Activated T-helper 9 cell treated with anti-CD3 and anti-CD28 coated beads, Interleukin-2, amount 50 U/mL, for 16 hours (primary cell): ENCODE results near the gene KCNV2.
"Not testable (repeated sequence)": the region's sequence is repeated elsewhere in the genome, so short reads cannot be mapped to it uniquely, and the experiment has no call there.

Source experiments
- DNase-seq: peaks from one replicate; pipeline ENCODE4 v3.0.0-alpha.2; 2020; ENCODE audit warnings: low read depth

KCNV2 gene

DNA sequence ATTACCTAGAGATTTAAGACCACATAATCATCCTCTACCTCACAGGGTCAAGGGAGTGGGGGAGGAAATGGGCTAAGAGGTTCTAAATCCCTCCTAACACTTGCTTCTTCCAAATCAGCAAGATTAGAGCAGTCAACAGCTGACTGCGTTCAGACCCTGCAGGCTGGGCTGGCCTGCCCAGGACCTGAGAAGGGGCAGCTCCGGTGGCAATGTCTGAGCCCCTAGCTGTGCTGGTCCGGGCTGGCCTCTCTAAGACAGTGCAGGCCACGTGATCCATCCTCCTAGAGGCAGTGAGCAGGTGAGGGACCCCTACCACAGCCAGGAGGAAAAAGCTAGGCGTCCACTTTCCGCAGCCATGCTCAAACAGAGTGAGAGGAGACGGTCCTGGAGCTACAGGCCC is at the start of gene KCNV2:
TSS of gene KCNV2 (plus strand) at position 126 of the 400 bp plus-strand sequence. CDS start at position 356, 230 bp downstream.
- no peak for DNase-seq

DNA sequence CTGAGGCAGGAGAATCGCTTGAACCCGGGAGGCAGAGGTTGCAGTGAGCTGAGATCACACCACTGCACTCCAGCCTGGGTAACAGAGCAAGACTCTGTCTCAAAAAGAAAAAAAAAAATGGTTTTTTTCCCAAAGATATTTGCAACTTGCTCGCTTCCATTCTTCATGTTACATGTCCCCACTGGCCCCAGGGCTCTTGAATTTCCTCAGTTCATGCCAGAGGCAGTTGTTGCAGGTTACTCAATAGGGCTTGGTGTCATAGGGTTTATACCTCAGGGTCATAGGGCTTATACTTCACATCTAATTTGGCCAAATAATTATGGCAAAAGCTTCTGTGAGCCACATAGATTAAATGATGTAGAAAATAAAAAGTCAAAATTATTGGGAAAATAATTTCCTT is 44.1 kb upstream of the KCNV2 start:
- no peak for DNase-seq

DNA sequence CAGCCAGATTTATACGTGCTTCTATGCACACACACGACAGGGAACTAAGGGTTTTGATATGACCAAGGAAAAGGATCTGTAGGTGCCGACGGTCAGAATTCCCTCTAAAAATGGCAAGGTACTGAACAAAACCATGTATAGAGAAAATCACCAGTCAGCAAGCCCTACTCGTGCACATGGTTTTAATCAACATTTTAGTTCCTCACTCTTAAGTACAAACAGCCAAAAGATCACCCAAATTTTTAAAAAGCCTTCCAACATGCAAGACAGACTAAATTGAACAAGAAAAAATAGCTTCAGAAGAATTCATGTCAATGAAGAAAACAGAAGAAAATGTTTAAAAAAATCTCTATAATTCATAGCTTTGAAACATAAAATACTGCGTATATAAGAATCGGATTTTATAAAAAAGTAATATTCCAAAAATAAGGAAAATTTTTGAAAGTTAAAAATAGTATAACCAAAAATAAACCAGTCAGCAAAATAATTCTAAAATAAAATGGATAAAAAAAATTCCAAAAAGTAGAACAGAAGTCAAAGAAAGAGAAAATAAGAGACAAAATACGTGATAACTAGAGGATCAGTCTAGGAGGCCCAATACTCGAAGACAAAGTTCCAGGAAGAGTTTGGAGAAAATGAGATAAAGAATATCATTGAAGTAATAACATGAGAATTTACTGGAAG is 43.0 kb upstream of the KCNV2 start:
- no peak for DNase-seq

DNA sequence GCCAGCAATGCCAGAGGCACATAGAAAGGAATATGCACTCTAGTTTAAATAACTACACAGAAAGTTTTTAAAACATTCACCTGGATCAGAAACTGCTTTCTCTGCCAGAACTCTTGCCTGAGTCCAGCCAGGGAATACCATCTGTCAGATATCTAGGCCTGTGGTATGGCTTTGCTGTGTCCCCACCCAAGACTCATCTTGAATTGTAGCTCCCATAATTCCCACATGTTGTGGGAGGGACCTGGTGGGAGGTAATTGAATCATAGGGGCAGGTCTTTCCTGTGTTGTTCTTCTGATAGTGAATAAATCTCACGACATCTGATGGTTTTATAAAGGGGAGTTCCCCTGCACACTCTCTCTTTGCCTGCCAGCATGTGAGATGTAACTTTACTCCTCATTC is 41.5 kb upstream of the KCNV2 start:
- DNase-seq, result no peak

DNA sequence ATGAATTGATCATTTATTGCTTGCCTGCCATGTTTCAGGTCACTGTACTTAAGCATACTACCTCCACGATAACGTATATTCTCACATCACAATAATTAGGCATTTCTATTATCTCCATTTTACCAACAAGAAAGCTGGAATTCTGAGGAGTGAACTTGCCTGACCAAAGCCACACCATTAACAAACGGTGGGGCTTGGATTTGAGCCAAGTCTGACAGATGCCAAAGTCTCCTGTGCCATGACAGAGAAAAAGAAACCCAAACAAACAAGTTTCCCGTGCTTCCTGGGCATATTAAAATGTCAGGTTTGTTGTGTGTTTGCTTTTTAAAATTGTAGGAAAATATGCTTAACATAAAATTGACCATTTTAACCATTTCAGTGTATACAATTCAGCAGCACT is 40.8 kb upstream of the KCNV2 start:
- DNase-seq, result no peak

DNA sequence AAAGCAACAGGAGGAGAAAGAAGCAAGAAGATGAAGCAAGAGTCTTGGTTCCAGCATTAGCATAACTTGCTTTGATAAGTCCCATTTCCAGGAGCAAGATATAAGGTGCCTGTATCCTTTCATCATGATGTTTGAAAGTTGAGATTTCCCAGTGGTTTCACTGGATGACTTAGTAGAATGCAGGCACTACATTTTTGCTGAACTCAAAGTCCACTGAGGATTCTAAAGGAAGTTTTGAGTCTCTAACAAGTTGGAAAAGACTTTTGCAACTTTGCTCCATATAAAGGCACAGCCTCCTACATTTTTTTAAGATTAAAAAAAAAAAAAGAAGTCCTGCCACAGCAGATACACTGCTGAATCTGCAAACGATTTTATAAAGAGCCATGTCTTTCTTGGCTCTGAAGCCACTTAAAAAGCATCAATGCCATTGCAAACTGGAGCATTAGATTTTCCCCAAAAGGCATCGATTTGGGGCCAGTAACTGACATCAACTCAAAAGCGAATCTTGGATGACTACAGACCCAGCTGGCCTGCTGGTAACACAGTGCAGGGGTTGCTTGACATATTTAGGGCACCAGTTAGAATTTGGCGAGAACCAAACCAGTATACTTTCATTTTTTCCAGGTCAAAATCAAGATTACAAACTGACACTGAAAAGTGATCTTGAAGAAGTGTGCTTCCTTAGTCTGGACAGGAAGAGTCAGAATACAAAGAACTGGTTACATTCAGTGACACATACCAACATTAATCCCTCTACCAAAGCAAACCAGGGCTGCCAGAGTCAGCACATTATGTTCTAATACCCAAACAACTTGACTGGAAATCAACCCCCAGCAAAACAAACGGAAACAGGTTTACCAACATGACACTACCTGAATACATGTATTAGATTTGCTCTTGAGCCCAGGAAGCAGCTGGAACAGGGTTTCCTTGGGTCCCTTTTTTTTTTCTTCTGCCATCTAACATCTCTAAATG is 39.1 kb upstream of the KCNV2 start:
- no peak for DNase-seq

DNA sequence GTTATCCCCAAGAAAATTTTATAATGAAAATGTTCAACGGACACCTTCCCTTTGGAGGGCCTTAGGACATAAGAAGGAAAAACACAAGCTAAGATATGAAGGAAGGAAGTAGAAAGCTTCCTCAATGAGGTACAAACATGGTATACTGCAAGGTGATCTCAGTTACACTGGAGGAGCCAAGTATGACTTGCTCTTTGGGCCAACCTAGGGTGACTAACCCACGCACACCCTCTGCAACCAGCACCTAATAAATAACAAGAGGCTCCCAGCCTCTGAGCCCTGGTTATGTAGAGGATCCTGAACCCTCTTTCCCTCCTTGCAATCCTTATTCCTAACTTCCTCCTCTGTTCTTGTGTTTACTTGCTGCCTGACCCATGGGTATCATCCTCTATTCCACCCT is 38.3 kb upstream of the KCNV2 start:
- no peak for DNase-seq

DNA sequence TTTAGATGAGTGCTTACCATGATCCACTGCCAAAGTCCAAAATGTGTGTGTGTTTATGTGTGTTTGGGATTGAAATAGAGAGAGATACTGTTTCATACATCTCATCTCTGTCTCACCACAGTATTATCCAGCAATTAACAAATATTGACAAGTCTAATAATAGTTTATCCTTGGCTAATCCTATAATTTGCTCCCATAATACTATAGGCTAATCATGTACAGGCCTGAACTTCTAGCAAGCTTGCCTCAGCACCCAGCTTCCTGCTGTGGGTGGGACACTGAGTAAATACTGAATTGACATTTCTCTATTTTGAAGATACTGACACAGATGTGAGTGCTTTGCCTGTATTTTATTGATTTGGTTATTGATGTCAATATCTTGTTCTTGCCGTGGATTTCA is 35.3 kb upstream of the KCNV2 start:
- DNase-seq, result no peak

DNA sequence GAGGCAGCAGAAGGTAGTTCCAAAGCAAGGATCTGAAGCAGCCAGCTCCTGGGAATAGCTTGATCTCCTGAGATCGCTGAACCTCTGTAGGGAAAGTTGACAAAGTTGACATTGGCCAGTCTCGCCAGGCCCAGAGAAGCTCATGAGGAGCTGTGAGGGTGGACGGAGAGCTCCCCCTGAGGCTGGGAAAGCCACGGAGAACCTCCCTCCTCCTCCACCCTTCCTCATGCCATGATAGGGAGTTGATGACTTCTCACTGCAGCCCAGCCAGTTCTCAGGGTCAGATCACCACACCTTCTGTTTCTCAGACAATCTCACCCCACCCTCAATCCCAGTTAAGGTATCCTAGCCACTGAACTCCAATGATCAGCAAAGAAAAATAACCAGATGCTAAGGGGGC is 30.4 kb upstream of the KCNV2 start:
- DNase-seq, result no peak

DNA sequence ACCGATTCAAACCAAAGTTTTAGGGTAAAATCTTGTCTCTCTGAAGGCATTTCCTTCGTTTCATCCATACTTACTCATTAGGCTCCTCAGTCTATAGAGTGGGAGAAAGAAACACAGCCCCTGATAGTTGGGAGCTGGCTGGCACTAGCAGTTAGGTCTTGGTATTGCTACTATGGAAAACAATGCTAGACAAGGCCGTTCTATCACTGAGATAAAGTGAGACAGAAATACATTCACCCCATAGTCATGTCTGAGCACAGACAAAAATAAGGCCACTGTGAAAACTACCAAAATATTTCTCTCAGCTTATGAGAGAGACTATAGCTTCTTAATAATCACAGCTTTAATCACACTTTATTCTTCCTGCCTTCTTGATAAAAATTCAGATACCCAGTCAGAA is 28.7 kb upstream of the KCNV2 start:
- DNase-seq, result no peak

DNA sequence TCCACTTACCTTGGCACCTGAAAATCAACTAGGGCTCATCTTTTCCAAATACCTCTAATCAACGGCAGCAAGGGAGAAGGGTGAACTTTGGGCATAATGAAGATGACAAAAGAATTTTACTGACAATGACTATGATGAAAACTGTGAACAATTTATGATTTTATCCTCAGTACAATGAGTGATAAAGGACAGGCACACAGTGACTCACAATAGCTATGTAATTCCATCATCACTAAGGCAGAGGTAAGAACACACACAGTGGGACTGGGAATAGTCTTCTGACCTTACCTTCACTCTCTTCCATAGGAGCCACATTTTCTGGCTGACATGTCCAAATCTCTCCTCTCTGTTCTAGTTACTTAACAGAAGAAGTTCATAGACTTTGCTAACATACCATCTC is 26.1 kb upstream of the KCNV2 start:
- no peak for DNase-seq

DNA sequence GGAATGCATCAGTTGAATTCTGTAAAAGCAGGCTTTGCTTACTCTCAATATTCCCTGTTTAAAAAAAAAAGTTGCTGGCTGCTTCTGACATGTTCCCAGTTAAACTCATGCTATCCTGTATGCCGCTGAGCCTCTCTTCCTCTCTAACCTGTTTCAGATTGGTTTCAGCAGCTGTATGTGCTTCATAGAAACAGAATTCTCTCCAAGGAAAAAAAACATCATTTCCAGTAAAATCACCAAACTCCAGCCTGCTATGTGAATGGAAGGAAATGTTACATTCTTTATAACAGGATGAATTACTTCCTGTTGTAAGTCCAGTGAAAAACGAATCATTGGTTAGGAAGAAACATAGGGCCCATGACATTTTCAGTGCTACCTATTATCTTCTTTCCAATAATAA is 25.7 kb upstream of the KCNV2 start:
- DNase-seq, result no peak

DNA sequence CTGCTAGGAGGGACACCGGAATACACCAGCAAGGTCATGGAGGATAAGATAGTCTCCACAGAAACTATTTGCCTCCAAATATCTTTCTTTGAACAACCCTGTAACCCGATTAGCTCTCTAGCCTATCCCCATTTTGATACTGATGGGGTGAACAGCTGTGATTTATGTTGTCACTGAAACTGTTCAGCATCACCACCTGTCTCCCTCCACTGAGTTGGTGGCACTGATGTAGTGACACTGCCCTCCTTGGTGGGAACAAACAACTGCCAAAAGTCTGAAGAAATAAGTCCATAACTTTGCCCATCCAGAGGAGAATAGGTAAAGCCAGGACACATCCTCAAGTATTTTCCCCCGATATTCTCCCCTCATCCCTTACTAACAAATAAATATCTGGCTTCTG is 24.3 kb upstream of the KCNV2 start:
- no peak for DNase-seq

DNA sequence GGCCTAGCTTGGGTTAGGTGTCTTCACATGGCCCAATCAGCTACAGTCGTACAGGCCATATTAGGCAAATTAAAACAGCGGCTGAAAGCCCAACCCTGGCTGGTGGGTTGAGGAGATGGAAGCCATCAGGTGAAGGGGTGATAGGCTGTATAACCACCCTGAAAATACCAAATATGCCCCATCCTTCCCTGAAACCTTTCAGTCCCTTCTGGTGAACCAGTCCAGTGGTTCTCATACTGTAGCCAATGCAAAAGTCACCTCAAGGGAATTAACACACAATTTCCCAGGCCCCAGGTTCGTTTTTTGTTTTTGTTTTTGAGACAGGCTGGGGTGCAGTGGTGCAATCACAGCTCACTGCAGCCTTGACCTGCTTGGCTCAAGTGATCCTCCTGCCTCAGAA is 19.8 kb upstream of the KCNV2 start:
- no peak for DNase-seq

DNA sequence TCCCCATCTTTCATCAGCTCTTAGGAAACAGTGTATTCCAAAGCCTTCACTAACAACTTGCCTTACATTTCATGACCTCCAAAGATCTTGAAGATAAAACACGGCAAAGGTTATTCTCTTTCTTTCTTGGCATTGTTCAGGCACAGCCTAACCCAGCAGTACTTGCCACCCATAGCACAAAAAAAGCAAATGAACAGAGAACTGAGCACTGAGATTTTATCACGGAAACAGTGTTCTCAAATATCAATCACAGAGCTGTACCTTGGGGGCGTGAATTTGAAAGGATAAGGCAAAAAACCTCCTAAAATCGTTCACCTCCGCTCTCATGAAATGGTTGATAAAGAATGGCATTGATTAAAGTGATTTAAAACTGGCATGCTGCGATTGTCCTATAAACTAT is 16.9 kb upstream of the KCNV2 start:
- DNase-seq, result no peak

DNA sequence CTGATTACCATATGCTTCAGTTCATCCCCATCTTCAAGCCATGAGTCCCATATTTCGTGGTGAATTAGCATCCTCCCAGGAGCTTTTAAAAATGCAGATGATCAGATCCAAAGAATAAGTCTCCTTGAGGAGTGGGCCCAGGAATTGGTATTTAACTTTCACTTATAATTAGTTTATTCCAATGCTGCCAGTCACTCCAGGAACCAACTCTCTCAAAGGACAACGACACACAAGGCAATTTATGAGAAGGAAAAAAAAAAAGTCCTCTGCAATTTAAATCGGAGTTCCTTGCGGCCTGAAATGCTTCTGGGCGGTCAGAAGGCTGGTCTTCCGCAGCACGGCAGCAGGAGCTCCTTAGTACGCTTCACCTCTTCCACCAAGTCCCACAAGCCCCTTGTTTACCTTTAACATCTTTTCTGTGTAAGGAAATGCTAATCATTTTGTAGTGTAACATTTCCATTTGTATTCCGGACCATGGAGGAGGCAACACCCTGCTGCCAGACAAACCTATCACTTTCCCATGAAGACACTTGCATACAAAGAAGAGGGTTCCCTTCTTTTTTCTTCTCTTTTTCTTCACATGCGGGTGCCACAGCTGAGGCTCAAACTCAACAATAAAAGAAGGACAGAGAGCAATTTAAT is 16.3 kb upstream of the KCNV2 start:
- no peak for DNase-seq

DNA sequence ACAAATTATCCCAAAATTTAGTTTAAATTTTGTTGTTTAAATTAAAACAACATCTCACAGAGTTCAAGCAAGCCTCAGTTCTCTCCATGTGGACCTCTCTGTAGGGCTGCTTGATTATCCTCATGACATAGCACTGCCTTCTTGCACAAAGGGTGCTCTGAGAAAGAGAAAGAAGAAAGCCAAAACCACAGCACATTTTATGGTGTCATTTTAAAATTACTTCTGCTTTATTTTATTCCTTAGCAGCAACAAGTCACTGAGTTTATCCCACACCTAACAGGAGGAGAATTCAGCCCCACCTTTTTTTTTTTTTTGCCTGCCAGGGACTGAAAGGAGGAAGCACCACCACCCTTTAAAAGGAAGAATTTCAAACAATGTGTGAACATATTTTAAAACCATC is 12.8 kb upstream of the KCNV2 start:
- no peak for DNase-seq

DNA sequence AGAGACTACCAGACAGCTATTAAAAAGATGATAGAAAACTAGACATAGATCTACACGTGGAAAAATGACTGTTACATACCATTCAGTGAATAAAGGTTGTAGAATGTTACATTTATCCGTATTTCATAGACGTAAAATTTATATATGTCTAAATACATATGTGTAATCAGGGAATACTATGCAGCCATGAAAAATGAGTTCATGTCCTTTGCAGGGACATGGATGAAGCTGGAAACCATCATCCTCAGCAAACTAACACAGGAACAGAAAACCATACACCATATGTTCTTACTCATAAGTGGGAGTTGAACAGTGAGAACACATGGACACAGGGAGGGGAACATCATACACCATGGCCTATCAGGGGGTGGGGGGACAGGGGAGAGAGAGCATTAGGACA is 10.1 kb upstream of the KCNV2 start:
- not testable (repeated sequence) for DNase-seq

DNA sequence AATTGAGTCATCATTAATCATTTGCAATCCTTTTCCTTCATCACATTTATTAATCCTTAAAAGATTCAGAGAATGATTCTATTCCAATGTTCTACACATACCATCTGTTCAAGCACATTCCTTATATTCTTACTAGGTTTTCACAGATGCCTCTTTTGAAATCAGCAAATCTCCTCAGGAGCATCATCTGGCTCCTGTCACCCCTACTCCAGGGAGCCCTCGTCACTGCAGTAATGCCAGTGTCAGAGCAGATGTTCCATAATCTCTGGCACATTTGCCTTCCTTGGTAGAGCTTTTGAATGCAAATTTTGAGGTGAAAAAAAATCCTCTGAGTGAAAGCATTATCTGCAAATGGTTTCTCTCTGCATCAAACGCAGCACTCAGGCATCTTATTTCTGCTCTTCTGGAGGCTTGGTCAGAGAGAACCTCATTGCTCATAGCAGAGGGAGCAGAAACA is 7.6 kb upstream of the KCNV2 start:
- no peak for DNase-seq

DNA sequence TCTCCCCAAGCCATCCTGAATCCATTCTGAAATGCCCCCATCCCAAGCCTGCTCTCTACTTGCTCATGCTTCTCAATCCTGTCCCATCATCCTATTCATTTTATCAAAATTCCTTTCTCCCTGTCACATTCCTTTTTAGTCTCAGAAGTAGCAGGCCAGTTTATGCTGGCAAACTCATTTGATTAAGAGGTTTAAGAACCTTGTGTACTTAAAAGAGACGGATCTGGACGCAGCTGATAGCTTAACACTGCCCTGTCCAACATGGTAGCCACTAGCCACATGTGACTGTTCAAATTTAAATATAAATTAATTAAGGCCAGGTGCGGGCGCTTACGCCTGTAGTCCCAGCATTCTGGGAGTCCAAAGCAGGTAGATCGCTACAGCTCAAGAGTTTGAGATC is 5.6 kb upstream of the KCNV2 start:
- DNase-seq, result no peak

DNA sequence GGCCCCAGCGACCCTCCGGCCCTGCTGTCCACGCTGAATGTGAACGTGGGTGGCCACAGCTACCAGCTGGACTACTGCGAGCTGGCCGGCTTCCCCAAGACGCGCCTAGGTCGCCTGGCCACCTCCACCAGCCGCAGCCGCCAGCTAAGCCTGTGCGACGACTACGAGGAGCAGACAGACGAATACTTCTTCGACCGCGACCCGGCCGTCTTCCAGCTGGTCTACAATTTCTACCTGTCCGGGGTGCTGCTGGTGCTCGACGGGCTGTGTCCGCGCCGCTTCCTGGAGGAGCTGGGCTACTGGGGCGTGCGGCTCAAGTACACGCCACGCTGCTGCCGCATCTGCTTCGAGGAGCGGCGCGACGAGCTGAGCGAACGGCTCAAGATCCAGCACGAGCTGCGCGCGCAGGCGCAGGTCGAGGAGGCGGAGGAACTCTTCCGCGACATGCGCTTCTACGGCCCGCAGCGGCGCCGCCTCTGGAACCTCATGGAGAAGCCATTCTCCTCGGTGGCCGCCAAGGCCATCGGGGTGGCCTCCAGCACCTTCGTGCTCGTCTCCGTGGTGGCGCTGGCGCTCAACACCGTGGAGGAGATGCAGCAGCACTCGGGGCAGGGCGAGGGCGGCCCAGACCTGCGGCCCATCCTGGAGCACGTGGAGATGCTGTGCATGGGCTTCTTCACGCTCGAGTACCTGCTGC is 839 bp downstream of the KCNV2 start:
- DNase-seq, result no peak

DNA sequence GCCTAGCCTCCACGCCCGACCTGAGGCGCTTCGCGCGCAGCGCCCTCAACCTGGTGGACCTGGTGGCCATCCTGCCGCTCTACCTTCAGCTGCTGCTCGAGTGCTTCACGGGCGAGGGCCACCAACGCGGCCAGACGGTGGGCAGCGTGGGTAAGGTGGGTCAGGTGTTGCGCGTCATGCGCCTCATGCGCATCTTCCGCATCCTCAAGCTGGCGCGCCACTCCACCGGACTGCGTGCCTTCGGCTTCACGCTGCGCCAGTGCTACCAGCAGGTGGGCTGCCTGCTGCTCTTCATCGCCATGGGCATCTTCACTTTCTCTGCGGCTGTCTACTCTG is 1.4 kb downstream of the KCNV2 start:
- no peak for DNase-seq
